Heart left ventricle (tissue), 16 donors: ENCODE results near the gene PRKAB2. TPM values are rescaled to one million over a fixed set of nuclear protein-coding genes. Genes with fewer than 3 reads are reported as not detected.

Experiments
- ATAC-seq, 4 donors: fragments of 200-7000 bp; cut with Tn5 transposase; one replicate each; pipeline ENCODE4 v1.9.1; 2020 to 2022; ENCODE audit warnings: moderate library complexity in 4 of 4, mild to moderate bottlenecking in 3 of 4, moderate number of reproducible peaks in 1 of 4
- DNase-seq, 5 donors: peaks; one replicate each; pipeline ENCODE4 v3.0.0-alpha.2; 2020
- H3K27ac ChIP-seq, 12 donors: fragments of 200-600 bp; sonication (generic) in 4 of 12; one replicate each; pipeline versions ENCODE4 v1.5.0 to v1.8.0; 2016 to 2022; ENCODE audit warnings: mild to moderate bottlenecking in 2 of 12
- H3K27me3 ChIP-seq, 9 donors: fragments of 200-600 bp; sonication (generic) in 2 of 9; one replicate each; pipeline versions ENCODE4 v1.5.1 to v1.8.0; 2016 to 2022; ENCODE audit warnings: mild to moderate bottlenecking in 3 of 9
- H3K36me3 ChIP-seq, 9 donors: fragments of 200-600 bp; sonication (generic) in 2 of 9; one replicate each; pipeline versions ENCODE4 v1.5.0 to v1.8.0; 2018 to 2022; ENCODE audit warnings: mild to moderate bottlenecking in 2 of 9
- H3K4me1 ChIP-seq, 12 donors: fragments of 200-600 bp; sonication (generic) in 4 of 12; one replicate each; pipeline versions ENCODE4 v1.5.0 to v1.8.0; 2016 to 2022; ENCODE audit warnings: mild to moderate bottlenecking in 3 of 12
- H3K4me3 ChIP-seq, 12 donors: fragments of 200-600 bp; sonication (generic) in 4 of 12; one replicate each; pipeline versions ENCODE4 v1.5.0 to v1.8.0; 2017 to 2022; ENCODE audit warnings: mild to moderate bottlenecking in 9 of 12, moderate library complexity in 4 of 12
- H3K9me3 ChIP-seq, 12 donors: fragments of 200-600 bp; sonication (generic) in 4 of 12; one replicate each; pipeline versions ENCODE4 v1.5.0 to v1.8.0; 2016 to 2022; ENCODE audit warnings: mild to moderate bottlenecking in 1 of 12
- POLR2A ChIP-seq, 2 donors: fragments of 450-650 bp; IDR thresholded peaks; one replicate each; pipeline ENCODE4 v1.6.1; 2017; ENCODE audit warnings: antibody characterized with exemption in 2 of 2, mild to moderate bottlenecking in 2 of 2, moderate library complexity in 2 of 2
- WGBS, 4 donors: extraction: QIAGEN DNeasy Blood & Tissue Kit in 2 of 4; methylation state at CpG; one replicate each; pipeline versions ENCODE4 v1.1.5 to v1.1.7; 2013 to 2018; 5-methylcytosine and 5-hydroxymethylcytosine counted together
- intact Hi-C, 10 donors: fragments of 100-400 bp; cut with DNase I; formaldehyde crosslinking; loops; one replicate each; pipeline versions ENCODE4 v1.11.1 to v1.14.2; 2022
- polyA plus RNA-seq, 2 donors: library from polyadenylated mRNA; stranded (reverse); fragments of 200-250 nt; gene quantifications; one replicate each; pipeline ENCODE4 v1.2.3, GENCODE V29; 2013
- total RNA-seq, 9 donors: library from RNA; depleted of rRNA in 2 of 9; stranded (reverse); fragments of >200 nt in 2 of 9; fragmentation: NEBNext Ultra II Directional in 3 of 9; extraction: Animal tissue kit (Norgen Biotek cat#: 25700) in 3 of 9; gene quantifications; one replicate each; pipeline versions ENCODE4 v1.1.0 to v1.2.4, GENCODE V29; 2016 to 2023
- TF ChIP-seq, protein P1 (sequence below), 12 donors: fragments of 200-600 bp; sonication (generic) in 4 of 12; IDR thresholded peaks; one replicate each; pipeline versions ENCODE4 v1.5.0 to v1.8.0; 2018 to 2022; ENCODE audit warnings: antibody characterized with exemption in 12 of 12, mild to moderate bottlenecking in 5 of 12
- donor health status: ischemic (EF 13 %, LVEDD 7.1; RV severe dilation, severe dysfunction).
- donor health status: healthy with polysubstance abuse.
- donor health status: DM: no; HTN: yes; CAD: no.
- donor health status: DM: no; HTN: no; CAD: no.
- donor health status: ischemic (EF 25% LVEDD 6.9; RV normal size, moderate dysfunction).
- donor health status: ischemic (EF 25% LVEDD 5.7; RV mildly dilated, moderate dysfunction).
- donor health status: healthy.
- donor health status: DM: yes; HTN: yes; CAD: no.
- donor health status: ischemic (EF 35%, LVEDD 5.7; RV mildly dilated, moderate dysfunction).
- donor health status: nonischemic (EF 11% LVEDD 7.7; RV severe dilation, severe dysfunction).
- donor health status: DM: yes; HTN: yes; CAD: no.
- donor health status: PGD.
- donor health status: ischemic (EF 29% LVEDD 5.4; RV normal size, mild dysfunction).
- donor health status: nonischemic (EF 23%, LVEDD 6.1; RV moderate dilation, normal function).

Gene PRKAB2
- total and polyA plus RNA-seq, 11 donors, result 6.7 to 43.2 (median 27.5) TPM

GRCh38 chr1:147169171-147169570, 3.1 kb downstream of the PRKAB2 start:
- 39 to 54% (median 42%) methylated on average over 3 of the region's 3 CpGs for WGBS, 4 donors
- TF ChIP-seq, protein P1, sequence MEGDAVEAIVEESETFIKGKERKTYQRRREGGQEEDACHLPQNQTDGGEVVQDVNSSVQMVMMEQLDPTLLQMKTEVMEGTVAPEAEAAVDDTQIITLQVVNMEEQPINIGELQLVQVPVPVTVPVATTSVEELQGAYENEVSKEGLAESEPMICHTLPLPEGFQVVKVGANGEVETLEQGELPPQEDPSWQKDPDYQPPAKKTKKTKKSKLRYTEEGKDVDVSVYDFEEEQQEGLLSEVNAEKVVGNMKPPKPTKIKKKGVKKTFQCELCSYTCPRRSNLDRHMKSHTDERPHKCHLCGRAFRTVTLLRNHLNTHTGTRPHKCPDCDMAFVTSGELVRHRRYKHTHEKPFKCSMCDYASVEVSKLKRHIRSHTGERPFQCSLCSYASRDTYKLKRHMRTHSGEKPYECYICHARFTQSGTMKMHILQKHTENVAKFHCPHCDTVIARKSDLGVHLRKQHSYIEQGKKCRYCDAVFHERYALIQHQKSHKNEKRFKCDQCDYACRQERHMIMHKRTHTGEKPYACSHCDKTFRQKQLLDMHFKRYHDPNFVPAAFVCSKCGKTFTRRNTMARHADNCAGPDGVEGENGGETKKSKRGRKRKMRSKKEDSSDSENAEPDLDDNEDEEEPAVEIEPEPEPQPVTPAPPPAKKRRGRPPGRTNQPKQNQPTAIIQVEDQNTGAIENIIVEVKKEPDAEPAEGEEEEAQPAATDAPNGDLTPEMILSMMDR (IDR thresholded peaks at IDR 0.05), result no peak
- no peak for TF ChIP-seq POLR2A (IDR thresholded peaks at IDR 0.05)
- DNase-seq (no peak), ATAC-seq (no peak)
- peaks cover 0 to 34% (median 26%) of the 10 kb centered on the region in 9 donors for H3K36me3 ChIP-seq
- no peaks in the 10 kb centered on the region for H3K9me3 ChIP-seq
- H3K4me1 ChIP-seq, result peaks cover 0 to 55% (median 33%) of the 10 kb centered on the region in 12 donors
- no peak overlapping the region for H3K4me3 ChIP-seq
- no peak overlapping the region for H3K27ac ChIP-seq
- intact Hi-C loops, result no loop called here
- H3K27me3 ChIP-seq, result no peaks in the 10 kb centered on the region

DNA sequence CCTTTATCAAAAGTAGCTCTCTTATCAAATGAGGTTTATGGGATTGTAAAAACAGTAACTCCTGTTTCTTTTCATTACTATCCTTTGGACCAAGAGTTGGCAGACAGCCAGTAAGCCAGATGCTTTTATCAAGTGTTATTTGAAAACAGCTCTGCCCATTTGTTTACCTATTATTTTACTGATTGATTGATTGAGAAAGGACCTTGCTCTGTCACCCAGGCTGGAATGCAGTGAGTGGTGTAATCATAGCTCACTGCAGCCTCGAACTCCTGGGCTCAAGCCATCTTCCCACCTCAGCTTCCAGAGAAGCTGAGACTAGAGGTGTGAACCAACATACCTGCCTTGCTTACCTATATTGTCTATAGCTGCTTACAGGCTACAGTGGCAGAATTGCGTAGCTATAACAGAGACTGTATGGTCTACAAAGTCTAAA, 3.6 kb downstream of the PRKAB2 start:
- TF ChIP-seq, protein P1 (IDR thresholded peaks at IDR 0.05), result no peak
- no peak for TF ChIP-seq POLR2A (IDR thresholded peaks at IDR 0.05)
- no peak overlapping the region for H3K4me3 ChIP-seq
- intact Hi-C loops, result no loop called here
- H3K27ac ChIP-seq, result no peak overlapping the region
- 60 to 71% (median 68%) methylated on average over 2 of the region's 2 CpGs for WGBS, 4 donors
- peaks cover 0 to 39% (median 30%) of the 10 kb centered on the region in 9 donors for H3K36me3 ChIP-seq
- H3K4me1 ChIP-seq, result peaks cover 0 to 49% (median 28%) of the 10 kb centered on the region in 12 donors
- no peaks in the 10 kb centered on the region for H3K27me3 ChIP-seq
- H3K9me3 ChIP-seq, result no peaks in the 10 kb centered on the region
- ATAC-seq (no peak), DNase-seq (no peak)

DNA sequence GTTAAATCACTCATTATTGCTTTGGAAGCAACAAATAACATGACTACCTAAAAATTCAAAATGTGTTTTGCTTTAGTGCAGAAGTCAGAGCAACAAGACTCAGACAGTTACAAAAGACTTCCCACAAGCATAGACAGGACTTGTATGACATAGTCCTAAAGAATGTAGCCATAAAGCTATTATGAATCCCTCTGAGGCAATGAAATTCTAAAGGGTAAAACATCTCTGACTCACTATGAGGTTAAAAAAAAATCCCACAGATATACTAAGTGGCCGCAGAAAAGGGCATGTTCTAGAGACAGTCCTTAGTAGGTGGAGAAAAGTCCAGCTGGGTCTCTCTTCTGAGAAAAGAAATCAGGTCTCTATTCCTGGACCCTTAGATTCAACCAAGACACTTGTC, 4.9 kb downstream of the PRKAB2 start:
- Histone ChIP-seq H3K4me3 (no peak overlapping the region), H3K36me3 (peaks cover 0 to 50% (median 36%) of the 10 kb centered on the region in 9 donors), H3K4me1 (peaks cover 0 to 42% (median 27%) of the 10 kb centered on the region in 12 donors), H3K27me3 (no peaks in the 10 kb centered on the region), H3K9me3 (no peaks in the 10 kb centered on the region), H3K27ac (peak overlapping the region in 1 of 12 donors; percentile 21)
- TF ChIP-seq POLR2A (IDR thresholded peaks at IDR 0.05), result no peak
- TF ChIP-seq, protein P1 (IDR thresholded peaks at IDR 0.05), result no peak
- whole genome bisulfite sequencing, 4 donors, result 83 to 92% (median 89%) methylated on average over 1 of the region's 1 CpG
- intact Hi-C loops, result no loop called here
- DNase-seq (no peak), ATAC-seq (no peak)

- ATAC-seq (no peak), DNase-seq (no peak)
- 94 to 98% (median 95%) methylated on average over 1 of the region's 1 CpG for WGBS, 4 donors
- peaks cover 0 to 93% (median 79%) of the 10 kb centered on the region in 9 donors for H3K36me3 ChIP-seq
- intact Hi-C loops, result no loop called here
- no peak for TF ChIP-seq POLR2A (IDR thresholded peaks at IDR 0.05)
- TF ChIP-seq, protein P1 (IDR thresholded peaks at IDR 0.05), result no peak
- H3K4me3 ChIP-seq, result no peak overlapping the region
- no peak overlapping the region for H3K27ac ChIP-seq
- H3K9me3 ChIP-seq, result no peaks in the 10 kb centered on the region
- H3K27me3 ChIP-seq, result no peaks in the 10 kb centered on the region
- peaks cover 0 to 9% (median 0%) of the 10 kb centered on the region in 12 donors for H3K4me1 ChIP-seq
Observed at GRCh38 chr1:147163019-147163418, 9.3 kb downstream of the PRKAB2 start.
